ENCODE measurements around the gene RSU1. TPM values are rescaled to one million over a fixed set of nuclear protein-coding genes. Genes with fewer than 3 reads are reported as not detected.
"Not testable (repeated sequence)": the region's sequence is repeated elsewhere in the genome, so short reads cannot be mapped to it uniquely, and the experiment has no call there.

Gene RSU1
- total and polyA plus RNA-seq, 2 donors (not counting 1 experiment from before 2014, with no cell fraction given): 46.9 to 252 TPM

DNA sequence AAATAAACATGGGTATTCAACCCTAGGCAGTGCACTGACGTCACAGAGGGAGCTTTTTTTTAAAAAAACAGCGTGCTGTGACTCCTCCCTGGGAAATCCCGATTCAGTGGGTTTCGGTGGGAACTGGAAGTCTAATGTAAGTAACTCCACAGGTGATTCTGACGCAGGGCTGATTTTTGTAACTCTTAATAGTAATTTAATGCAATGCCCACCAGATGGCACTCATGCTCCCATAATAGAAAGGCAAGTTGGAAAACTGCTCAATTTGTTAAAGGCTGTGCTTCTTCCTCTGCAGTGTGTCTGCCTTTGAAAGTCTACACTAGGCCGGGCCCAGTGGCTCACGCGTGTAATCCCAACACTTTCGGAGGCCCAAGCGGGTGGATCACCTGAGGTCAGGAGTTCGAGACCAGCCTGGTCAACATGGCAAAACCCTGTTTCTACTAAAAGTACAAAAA, 10.9 kb upstream of the RSU1 start:
- no peaks in the 10 kb centered on the region for H3K36me3 ChIP-seq (ENCODE audit: control insufficient read depth, insufficient read depth, low read length)

DNA sequence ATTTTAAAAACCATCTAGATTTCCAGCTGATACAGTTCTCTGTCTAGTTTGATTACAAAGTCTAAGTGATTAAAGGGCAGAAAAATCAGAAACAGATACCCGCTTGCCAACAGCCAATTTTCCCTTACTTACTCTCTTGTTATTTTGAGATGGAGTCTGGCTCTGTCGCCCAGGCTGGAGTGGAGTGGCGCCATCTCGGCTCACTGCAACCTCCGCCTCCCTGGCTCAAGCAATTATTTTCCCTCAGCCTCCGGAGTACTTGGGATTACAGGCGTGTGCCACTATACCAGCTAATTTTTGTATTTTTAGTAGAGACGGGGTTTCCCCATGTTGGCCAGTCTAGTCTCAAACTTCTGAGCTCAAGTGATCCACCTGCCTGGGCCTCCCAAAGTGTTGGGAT, 10.2 kb upstream of the RSU1 start:
- not testable (repeated sequence) for H2AFZ ChIP-seq (ENCODE audit: low read length); H3K4me2 ChIP-seq (ENCODE audit: extremely low read depth, insufficient read depth, low read length); DNase-seq (ENCODE audit: low read depth in 2 of 2); H3K27me3 ChIP-seq (ENCODE audit: control insufficient read depth, insufficient read depth, low read length); H3K4me3 ChIP-seq (replicated peaks in 1 of 4; ENCODE audit: control extremely low read depth in 1 of 4, insufficient read depth in 1 of 4, low read depth in 3 of 4, low read length in 4 of 4); H3K27ac ChIP-seq (ENCODE audit: insufficient read depth, low read length); H3K4me1 ChIP-seq (ENCODE audit: control insufficient read depth, extremely low read depth, insufficient read depth, low read length); H3K36me3 ChIP-seq (ENCODE audit: control insufficient read depth, insufficient read depth, low read length); H3K79me2 ChIP-seq (ENCODE audit: control insufficient read depth, insufficient read depth, low read length); H3K9me3 ChIP-seq (ENCODE audit: control insufficient read depth, insufficient read depth, low read depth, low read length); H3K9ac ChIP-seq (ENCODE audit: insufficient read depth, low read length); H4K20me1 ChIP-seq (ENCODE audit: control insufficient read depth, extremely low read depth, insufficient read depth, low read length)

More for the DNA sequence above, 10.9 kb upstream of the RSU1 start:
- H3K4me2 ChIP-seq (ENCODE audit: extremely low read depth, insufficient read depth, low read length): peak overlapping the region; percentile 20
- H3K4me3 ChIP-seq (replicated peaks in 1 of 4; ENCODE audit: control extremely low read depth in 1 of 4, insufficient read depth in 1 of 4, low read depth in 3 of 4, low read length in 4 of 4): no peak overlapping the region
- H3K9me3 ChIP-seq (ENCODE audit: control insufficient read depth, insufficient read depth, low read depth, low read length): no peaks in the 10 kb centered on the region
- peak; percentile 74 to 85 for DNase-seq (ENCODE audit: low read depth in 2 of 2)
- H3K4me1 ChIP-seq (ENCODE audit: control insufficient read depth, extremely low read depth, insufficient read depth, low read length): peaks cover 11% of the 10 kb centered on the region
- H3K27ac ChIP-seq (ENCODE audit: insufficient read depth, low read length): no peak overlapping the region
- H4K20me1 ChIP-seq (ENCODE audit: control insufficient read depth, extremely low read depth, insufficient read depth, low read length): no peaks in the 10 kb centered on the region
- H3K79me2 ChIP-seq (ENCODE audit: control insufficient read depth, insufficient read depth, low read length): no peaks in the 10 kb centered on the region
- no peak overlapping the region for H2AFZ ChIP-seq (ENCODE audit: low read length)
- TF ChIP-seq EZH2 (IDR thresholded peaks at IDR 0.05; ENCODE audit: low read length, missing control alignments) (no peak), CTCF (conservative IDR thresholded peaks at IDR 0.05 in 1 of 2, IDR thresholded peaks at IDR 0.05 in 1 of 2; ENCODE audit: low read depth in 1 of 2, low read length in 2 of 2) (peak; percentile 51 to 53)
- no peak overlapping the region for H3K9ac ChIP-seq (ENCODE audit: insufficient read depth, low read length)
- no peaks in the 10 kb centered on the region for H3K27me3 ChIP-seq (ENCODE audit: control insufficient read depth, insufficient read depth, low read length)

- Histone ChIP-seq H2AFZ (ENCODE audit: low read length) (no peak overlapping the region), H3K4me3 (replicated peaks in 1 of 4; ENCODE audit: control extremely low read depth in 1 of 4, insufficient read depth in 1 of 4, low read depth in 3 of 4, low read length in 4 of 4) (no peak overlapping the region), H3K9ac (ENCODE audit: insufficient read depth, low read length) (no peak overlapping the region), H3K79me2 (ENCODE audit: control insufficient read depth, insufficient read depth, low read length) (no peaks in the 10 kb centered on the region), H3K9me3 (ENCODE audit: control insufficient read depth, insufficient read depth, low read depth, low read length) (no peaks in the 10 kb centered on the region), H3K27me3 (ENCODE audit: control insufficient read depth, insufficient read depth, low read length) (no peaks in the 10 kb centered on the region), H4K20me1 (ENCODE audit: control insufficient read depth, extremely low read depth, insufficient read depth, low read length) (no peaks in the 10 kb centered on the region), H3K4me1 (ENCODE audit: control insufficient read depth, extremely low read depth, insufficient read depth, low read length) (peaks cover 2% of the 10 kb centered on the region), H3K4me2 (ENCODE audit: extremely low read depth, insufficient read depth, low read length) (no peak overlapping the region), H3K36me3 (ENCODE audit: control insufficient read depth, insufficient read depth, low read length) (no peaks in the 10 kb centered on the region), H3K27ac (ENCODE audit: insufficient read depth, low read length) (no peak overlapping the region)
- DNase-seq (ENCODE audit: low read depth in 2 of 2): no peak
- no peak for TF ChIP-seq EZH2 (IDR thresholded peaks at IDR 0.05; ENCODE audit: low read length, missing control alignments)
- no peak for TF ChIP-seq CTCF (conservative IDR thresholded peaks at IDR 0.05 in 1 of 2, IDR thresholded peaks at IDR 0.05 in 1 of 2; ENCODE audit: low read depth in 1 of 2, low read length in 2 of 2)
These were observed 5.6 kb upstream of the RSU1 start for GRCh38 chr10:16822726-16823360.
